ENCODE measurements around the gene HDAC4.
A peak's percentile ranks its signal among the peaks of the same experiment; 100 is the strongest.

HDAC4 gene

DNA sequence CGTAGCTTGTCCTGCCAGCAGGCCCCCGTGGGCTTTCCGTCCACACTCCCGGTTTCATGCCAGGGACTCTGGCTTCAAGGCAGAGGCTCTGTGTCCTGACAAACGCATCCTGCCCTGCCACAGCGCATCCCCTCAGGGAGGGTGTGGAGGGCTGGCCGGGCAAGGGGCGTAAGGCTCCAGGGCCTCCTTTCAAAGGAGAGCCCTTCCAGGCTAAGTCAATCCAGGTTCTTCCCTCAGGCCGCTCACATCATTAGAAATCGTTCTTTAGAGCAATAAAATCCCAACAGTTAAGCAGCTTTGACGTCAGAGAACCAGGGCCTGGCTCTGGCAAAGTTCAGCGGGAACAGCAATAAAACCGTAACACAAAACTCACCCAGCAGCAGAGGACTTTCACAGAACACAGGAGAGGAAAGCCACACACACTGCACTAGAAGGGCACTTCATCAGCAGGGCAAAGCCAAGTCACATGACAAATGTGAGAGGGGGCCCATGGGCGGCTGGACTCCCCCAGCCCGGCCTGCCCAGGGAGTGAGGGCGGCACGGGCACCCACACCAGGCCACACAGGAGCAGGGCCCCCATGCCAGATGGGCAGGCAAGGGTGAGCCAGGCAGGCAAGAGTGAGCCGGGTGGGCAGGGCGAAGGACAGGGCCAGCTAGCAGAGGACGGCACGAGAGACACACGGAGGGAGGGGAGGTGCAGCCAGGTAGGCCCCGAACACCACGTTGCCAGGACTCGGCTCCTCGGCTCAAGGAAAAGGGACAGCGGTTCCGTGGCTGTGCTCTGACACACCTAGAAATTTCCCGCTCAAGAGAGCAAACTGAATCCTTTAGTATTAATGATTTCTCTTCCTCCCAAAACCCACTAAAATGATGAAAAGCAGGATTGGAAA is 52.0 kb downstream of the HDAC4 start:
- Mint-ChIP-seq H3K9me3 (no peaks in the 10 kb centered on the region), H3K4me3 (no peak overlapping the region), H3K27me3 (no peaks in the 10 kb centered on the region), H3K4me1 (ENCODE audit: low read depth) (no peaks in the 10 kb centered on the region), H3K27ac (no peak overlapping the region), H3K36me3 (ENCODE audit: low read depth) (peaks cover 28% of the 10 kb centered on the region)

GRCh38 chr2:239346676-239347075 is 54.1 kb downstream of the HDAC4 start:
- Mint-ChIP-seq H3K4me3 (no peak overlapping the region), H3K27ac (no peak overlapping the region), H3K4me1 (ENCODE audit: low read depth) (peaks cover 4% of the 10 kb centered on the region), H3K27me3 (no peaks in the 10 kb centered on the region), H3K36me3 (ENCODE audit: low read depth) (peaks cover 25% of the 10 kb centered on the region), H3K9me3 (no peaks in the 10 kb centered on the region)

DNA sequence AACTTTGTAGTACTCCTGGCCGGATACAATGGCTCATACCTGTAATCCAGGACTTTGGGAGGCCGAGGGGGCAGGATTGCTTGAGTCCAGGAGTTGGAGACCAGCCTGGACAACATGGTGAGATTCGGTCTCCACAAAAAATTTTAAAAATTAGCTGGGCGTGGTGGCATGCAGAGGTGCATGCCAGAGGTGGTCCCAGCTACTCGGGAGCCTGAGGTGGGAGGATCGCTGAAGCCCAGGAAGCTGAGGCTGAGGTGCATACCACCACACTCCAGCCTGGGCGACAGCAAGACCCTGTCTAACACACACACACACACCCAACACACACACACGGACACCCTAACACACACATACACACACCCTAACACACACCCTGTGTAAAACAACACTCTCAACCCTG is 55.6 kb downstream of the HDAC4 start:
- Mint-ChIP-seq H3K4me3 (no peak overlapping the region), H3K27ac (no peak overlapping the region), H3K9me3 (no peaks in the 10 kb centered on the region), H3K27me3 (no peaks in the 10 kb centered on the region), H3K4me1 (ENCODE audit: low read depth) (peaks cover 17% of the 10 kb centered on the region), H3K36me3 (ENCODE audit: low read depth) (peaks cover 19% of the 10 kb centered on the region)

GRCh38 chr2:239344857-239345216 is 56.0 kb downstream of the HDAC4 start:
- H3K9me3 Mint-ChIP-seq: no peaks in the 10 kb centered on the region
- no peak overlapping the region for H3K4me3 Mint-ChIP-seq
- H3K36me3 Mint-ChIP-seq (ENCODE audit: low read depth): peaks cover 18% of the 10 kb centered on the region
- no peaks in the 10 kb centered on the region for H3K27me3 Mint-ChIP-seq
- H3K4me1 Mint-ChIP-seq (ENCODE audit: low read depth): peaks cover 21% of the 10 kb centered on the region
- H3K27ac Mint-ChIP-seq: no peak overlapping the region

- Mint-ChIP-seq H3K9me3 (no peaks in the 10 kb centered on the region), H3K4me3 (no peak overlapping the region), H3K4me1 (ENCODE audit: low read depth) (peaks cover 27% of the 10 kb centered on the region), H3K27me3 (no peaks in the 10 kb centered on the region), H3K27ac (no peak overlapping the region), H3K36me3 (ENCODE audit: low read depth) (peaks cover 17% of the 10 kb centered on the region)
Observed at GRCh38 chr2:239343946-239344856, 56.6 kb downstream of the HDAC4 start.

DNA sequence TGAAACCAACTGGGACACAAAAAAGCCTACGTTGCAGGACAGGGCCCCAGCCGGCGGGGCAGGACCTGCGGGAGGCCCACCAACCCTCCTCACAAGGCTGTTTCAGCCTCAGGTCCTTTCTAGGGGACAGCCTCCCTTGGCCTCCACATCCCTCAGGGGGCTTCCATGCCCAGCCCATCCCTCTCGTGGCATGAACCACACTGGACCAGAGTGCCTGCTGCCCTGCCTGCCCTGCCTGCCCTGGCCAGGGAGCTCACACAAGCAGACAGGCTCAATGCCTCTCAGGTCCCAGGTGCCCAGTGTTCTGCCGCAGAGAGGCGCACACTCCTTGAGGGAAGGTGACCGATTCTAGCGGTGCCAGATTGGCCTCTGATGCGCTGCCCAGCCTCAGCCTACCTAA is 57.4 kb downstream of the HDAC4 start:
- Mint-ChIP-seq H3K36me3 (ENCODE audit: low read depth) (peaks cover 17% of the 10 kb centered on the region), H3K9me3 (no peaks in the 10 kb centered on the region), H3K4me3 (no peak overlapping the region), H3K27ac (no peak overlapping the region), H3K4me1 (ENCODE audit: low read depth) (peaks cover 33% of the 10 kb centered on the region), H3K27me3 (no peaks in the 10 kb centered on the region)

DNA sequence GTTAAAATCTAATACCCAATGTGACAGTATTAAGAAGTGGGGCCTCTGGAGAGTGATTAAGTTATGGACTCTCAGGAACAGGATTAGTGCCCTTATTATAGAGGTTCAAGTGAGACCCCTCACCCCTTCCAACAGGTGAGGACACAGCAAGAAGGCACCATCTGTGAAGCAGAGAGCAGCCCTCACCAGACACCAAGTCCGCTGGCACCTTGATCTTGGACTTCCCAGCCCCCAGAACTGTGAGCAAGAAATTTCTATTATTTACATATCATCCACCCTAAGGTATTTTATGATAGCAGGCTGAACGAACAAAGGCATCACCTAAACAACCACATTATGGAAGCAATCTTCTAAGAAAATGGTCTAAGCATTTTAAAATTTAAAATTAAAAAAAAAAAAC is 59.0 kb downstream of the HDAC4 start:
- H3K36me3 Mint-ChIP-seq (ENCODE audit: low read depth): peaks cover 25% of the 10 kb centered on the region
- H3K27ac Mint-ChIP-seq: no peak overlapping the region
- no peak overlapping the region for H3K4me3 Mint-ChIP-seq
- H3K9me3 Mint-ChIP-seq: no peaks in the 10 kb centered on the region
- H3K4me1 Mint-ChIP-seq (ENCODE audit: low read depth): peaks cover 36% of the 10 kb centered on the region
- no peaks in the 10 kb centered on the region for H3K27me3 Mint-ChIP-seq

DNA sequence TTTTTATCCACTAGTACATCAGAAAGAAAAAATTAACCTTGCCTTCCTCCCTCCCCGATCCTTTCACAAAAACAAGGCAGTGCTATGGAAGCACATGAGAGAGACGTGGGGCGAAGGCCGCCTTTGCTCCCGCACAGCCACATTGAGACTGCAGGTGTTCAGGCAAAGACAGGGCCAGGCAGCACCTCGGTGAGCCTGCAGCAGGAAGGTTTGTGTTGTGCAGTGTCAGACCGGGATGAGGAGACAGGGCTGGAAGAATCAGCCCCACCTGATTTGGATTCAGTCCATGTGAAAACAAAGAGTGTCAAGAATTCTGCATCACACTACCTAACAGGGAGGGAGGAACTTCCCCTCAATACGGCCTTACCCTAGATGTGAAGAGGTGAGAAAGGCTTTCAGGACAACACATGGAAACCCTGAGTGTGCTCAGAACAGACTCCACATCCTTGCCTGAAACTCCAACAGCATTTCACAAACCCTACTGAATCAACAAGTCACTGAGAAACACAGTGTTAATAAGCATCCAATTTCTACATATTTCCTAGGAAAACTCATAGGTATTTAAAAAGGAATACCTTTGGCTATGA is 59.6 kb downstream of the HDAC4 start:
- Mint-ChIP-seq H3K27me3 (no peaks in the 10 kb centered on the region), H3K9me3 (no peaks in the 10 kb centered on the region), H3K4me1 (ENCODE audit: low read depth) (peaks cover 36% of the 10 kb centered on the region), H3K36me3 (ENCODE audit: low read depth) (peaks cover 31% of the 10 kb centered on the region), H3K27ac (no peak overlapping the region), H3K4me3 (no peak overlapping the region)

DNA sequence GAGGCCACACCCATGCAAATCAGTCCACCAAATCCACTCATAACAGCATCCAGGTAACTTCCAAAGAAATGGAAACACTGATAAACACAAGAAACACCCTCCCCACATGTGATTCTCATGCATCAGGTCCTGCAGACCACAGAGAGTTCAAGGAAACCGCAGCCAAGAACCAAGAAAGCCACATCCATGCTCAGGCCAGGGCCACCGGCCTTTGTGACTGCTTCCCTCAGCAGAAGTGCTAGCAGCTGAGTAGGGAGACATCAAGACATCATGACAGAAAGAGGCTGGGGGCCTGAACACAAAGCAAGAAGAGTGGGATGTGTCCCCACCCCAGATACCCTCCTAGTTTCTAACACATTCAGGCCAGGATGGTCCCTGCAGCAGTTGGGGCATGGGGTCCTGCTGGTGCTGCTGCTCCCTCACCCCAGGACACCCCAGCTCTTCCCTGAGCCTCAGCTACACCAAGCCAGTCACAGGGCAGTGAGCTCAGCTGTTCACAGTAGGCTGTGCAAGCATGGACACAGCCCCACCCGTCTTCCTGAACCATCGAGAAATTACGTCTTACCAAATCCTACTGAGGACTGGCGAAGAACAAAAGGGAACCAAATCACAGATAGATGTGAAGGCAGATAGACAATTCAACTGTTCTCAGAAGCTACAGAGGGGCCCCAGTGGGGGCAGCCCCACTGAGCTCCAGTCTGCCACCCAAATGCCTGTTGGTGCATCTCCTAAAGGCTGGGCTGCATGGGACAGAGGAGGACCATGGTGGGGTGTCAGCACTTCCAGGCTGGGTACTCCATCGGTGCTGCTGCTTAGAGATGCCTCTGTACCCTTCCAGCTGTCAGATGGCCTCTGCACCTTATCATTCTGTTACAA is 60.9 kb downstream of the HDAC4 start:
- H3K4me3 Mint-ChIP-seq: no peak overlapping the region
- H3K9me3 Mint-ChIP-seq: no peaks in the 10 kb centered on the region
- peaks cover 36% of the 10 kb centered on the region for H3K4me1 Mint-ChIP-seq (ENCODE audit: low read depth)
- peaks cover 31% of the 10 kb centered on the region for H3K36me3 Mint-ChIP-seq (ENCODE audit: low read depth)
- no peaks in the 10 kb centered on the region for H3K27me3 Mint-ChIP-seq
- peak overlapping the region; percentile 75 for H3K27ac Mint-ChIP-seq

GRCh38 chr2:239339241-239339640 is 61.6 kb downstream of the HDAC4 start:
- Mint-ChIP-seq H3K36me3 (ENCODE audit: low read depth) (peaks cover 27% of the 10 kb centered on the region), H3K9me3 (no peaks in the 10 kb centered on the region), H3K4me1 (ENCODE audit: low read depth) (peaks cover 36% of the 10 kb centered on the region), H3K27me3 (no peaks in the 10 kb centered on the region), H3K4me3 (no peak overlapping the region), H3K27ac (peak overlapping the region; percentile 75)

GRCh38 chr2:239337877-239338484 is 62.8 kb downstream of the HDAC4 start:
- no peak overlapping the region for H3K27ac Mint-ChIP-seq
- H3K36me3 Mint-ChIP-seq (ENCODE audit: low read depth): peaks cover 23% of the 10 kb centered on the region
- no peaks in the 10 kb centered on the region for H3K9me3 Mint-ChIP-seq
- H3K4me1 Mint-ChIP-seq (ENCODE audit: low read depth): peaks cover 36% of the 10 kb centered on the region
- no peaks in the 10 kb centered on the region for H3K27me3 Mint-ChIP-seq
- H3K4me3 Mint-ChIP-seq: no peak overlapping the region

DNA sequence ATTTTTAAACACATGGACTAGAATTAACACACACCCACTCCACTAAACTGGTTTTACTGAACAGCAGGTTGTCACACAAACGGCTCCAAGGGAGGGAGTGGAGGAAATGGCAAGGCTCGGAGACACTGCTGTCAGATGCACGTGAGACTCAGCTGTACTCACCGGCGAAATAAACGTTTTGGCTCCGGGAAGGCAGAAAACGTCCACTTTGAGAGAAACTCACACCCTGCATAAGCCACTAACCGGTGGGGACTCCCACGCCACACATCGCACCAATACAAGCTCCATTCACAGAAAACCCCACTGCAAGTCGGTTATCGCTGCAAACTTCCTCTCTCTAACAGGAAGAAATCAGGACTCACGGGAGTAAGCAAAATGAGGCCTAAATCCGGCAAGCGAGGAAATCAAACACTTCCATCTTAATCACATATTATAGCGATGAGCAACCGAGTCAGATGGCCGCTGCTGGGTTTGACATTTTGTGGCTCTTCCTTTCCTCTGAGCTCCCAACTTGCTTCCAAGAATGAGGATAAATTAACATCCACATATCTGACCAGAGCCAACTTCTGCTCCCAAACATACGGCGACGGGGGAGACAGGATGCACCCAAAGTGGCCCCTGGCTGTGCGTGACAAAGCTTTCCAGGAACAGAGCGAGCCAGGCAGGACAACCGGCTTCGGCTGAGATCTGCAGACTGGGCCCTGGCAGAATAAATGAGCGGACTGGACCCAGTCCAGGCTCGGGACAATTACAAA is 63.5 kb downstream of the HDAC4 start:
- Mint-ChIP-seq H3K9me3 (no peaks in the 10 kb centered on the region), H3K27ac (no peak overlapping the region), H3K27me3 (no peaks in the 10 kb centered on the region), H3K4me1 (ENCODE audit: low read depth) (peaks cover 35% of the 10 kb centered on the region), H3K4me3 (no peak overlapping the region), H3K36me3 (ENCODE audit: low read depth) (peaks cover 20% of the 10 kb centered on the region)

DNA sequence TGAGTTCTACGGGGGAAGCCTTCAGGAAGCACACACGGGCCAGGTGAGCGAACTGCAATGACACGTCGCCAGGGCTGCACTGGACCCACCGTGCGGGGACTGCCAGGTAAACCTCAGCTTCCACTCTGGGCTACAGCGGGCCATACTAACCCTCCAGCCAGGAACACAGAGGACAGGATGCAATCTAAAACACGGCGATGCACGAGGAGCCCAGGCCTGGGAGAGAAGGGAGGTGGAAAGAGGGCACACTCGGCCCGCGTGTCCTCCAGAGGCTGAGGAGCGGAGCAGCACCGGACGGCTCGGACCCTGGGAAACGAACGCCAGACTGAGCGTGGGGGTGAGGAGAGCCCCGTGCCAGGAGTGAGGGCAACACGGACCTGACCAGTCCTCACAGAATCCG is 69.3 kb downstream of the HDAC4 start:
- H3K4me1 Mint-ChIP-seq (ENCODE audit: low read depth): peaks cover 28% of the 10 kb centered on the region
- H3K27me3 Mint-ChIP-seq: no peaks in the 10 kb centered on the region
- no peak overlapping the region for H3K27ac Mint-ChIP-seq
- H3K36me3 Mint-ChIP-seq (ENCODE audit: low read depth): peaks cover 3% of the 10 kb centered on the region
- no peak overlapping the region for H3K4me3 Mint-ChIP-seq
- no peaks in the 10 kb centered on the region for H3K9me3 Mint-ChIP-seq

Measured in stimulated activated naive CD8-positive, alpha-beta T cell treated with anti-CD3 and anti-CD28 coated beads, Interleukin-15, Interleukin-2, amounts not matched to agents 100 ng/mL and 50 ng/mL, for 24 hours (primary cell).